Keratinocyte (primary cell): ENCODE data around the gene CST4. TPM values are rescaled to one million over a fixed set of nuclear protein-coding genes. Genes with fewer than 3 reads are reported as not detected.
"Not testable (repeated sequence)": the region's sequence is repeated elsewhere in the genome, so short reads cannot be mapped to it uniquely, and the experiment has no call there.

Source experiments
- DNase-seq: peaks from one replicate; pipeline ENCODE4 v3.0.0-alpha.2; 2011; ENCODE audit warnings: low read depth, missing footprints, low spot score
- FAIRE-seq: peaks from 2 replicates; lab custom pipeline; 2011; peaks lifted over from hg19 to GRCh38; lab: Jason Lieb, UNC
- H2AFZ ChIP-seq: 2 replicates; pipeline ENCODE4 v1.6.0; 2012; ENCODE audit warnings: low read length, control low read depth, inconsistent platforms; ENCODE audit not compliant: control insufficient read depth
- H3K27ac ChIP-seq: 2 replicates; pipeline ENCODE4 v1.5.1; 2011; ENCODE audit warnings: low read length; ENCODE audit not compliant: control insufficient read depth, insufficient read depth
- H3K27me3 ChIP-seq: 3 replicates; pipeline ENCODE4 v1.6.0; 2011; ENCODE audit warnings: low read length; ENCODE audit not compliant: control insufficient read depth, insufficient read depth; ENCODE audit errors: extremely low read depth
- H3K36me3 ChIP-seq, 2 experiments: 2 replicates in 1 of 2; 3 replicates in 1 of 2; pipeline ENCODE4 v1.5.1; 2011; ENCODE audit warnings: low read length in 2 of 2, mild to moderate bottlenecking in 1 of 2; ENCODE audit not compliant: control insufficient read depth in 2 of 2, insufficient read depth in 2 of 2; ENCODE audit errors: extremely low read depth in 1 of 2
- H3K4me1 ChIP-seq: 3 replicates; pipeline ENCODE4 v1.5.1; 2011; ENCODE audit warnings: low read length; ENCODE audit not compliant: control insufficient read depth, insufficient read depth; ENCODE audit errors: extremely low read depth
- H3K4me2 ChIP-seq: 3 replicates; pipeline ENCODE4 v1.6.0; 2011; ENCODE audit warnings: low read depth, low read length; ENCODE audit not compliant: control insufficient read depth, insufficient read depth; ENCODE audit errors: extremely low read depth
- H3K4me3 ChIP-seq, 3 experiments: fragments of 200-600 bp in 1 of 3; sonication (generic) in 1 of 3; 2 replicates in 2 of 3; 3 replicates in 1 of 3; pipeline ENCODE4 v1.5.1; 2011 to 2016; ENCODE audit warnings: low read length in 3 of 3, mild to moderate bottlenecking in 3 of 3, control low read depth in 2 of 3, inconsistent platforms in 1 of 3, low read depth in 1 of 3, mixed read lengths in 1 of 3, mixed run types in 1 of 3, moderate library complexity in 1 of 3; ENCODE audit not compliant: control insufficient read depth in 2 of 3, insufficient read depth in 2 of 3; ENCODE audit errors: extremely low read depth in 1 of 3
- H3K79me2 ChIP-seq: 2 replicates; pipeline ENCODE4 v1.6.0; 2012; ENCODE audit warnings: low read length; ENCODE audit not compliant: control insufficient read depth, insufficient read depth
- H3K9ac ChIP-seq: 3 replicates; pipeline ENCODE4 v1.6.0; 2011; ENCODE audit warnings: low read length; ENCODE audit not compliant: control insufficient read depth, insufficient read depth; ENCODE audit errors: extremely low read depth
- H3K9me1 ChIP-seq: 3 replicates; pipeline ENCODE4 v1.6.0; 2011; ENCODE audit warnings: low read length; ENCODE audit not compliant: control insufficient read depth, insufficient read depth; ENCODE audit errors: extremely low read depth
- H3K9me3 ChIP-seq: 2 replicates; pipeline ENCODE4 v1.5.1; 2012; ENCODE audit warnings: low read depth, low read length; ENCODE audit not compliant: control insufficient read depth
- H4K20me1 ChIP-seq: 3 replicates; pipeline ENCODE4 v1.6.0; 2011; ENCODE audit warnings: low read length; ENCODE audit not compliant: control insufficient read depth, insufficient read depth; ENCODE audit errors: extremely low read depth
- dilution Hi-C: fragments of 300-500 bp; cut with MboI; formaldehyde crosslinking; loops from one replicate; pipeline ENCODE4 v1.7.0; 2020; ENCODE audit warnings: low sequenced_read_pairs; ENCODE audit not compliant: extremely low pct_ligation_motif_present
- polyA minus RNA-seq, 3 experiments: library from RNA; depleted of rRNA, polyadenylated mRNA; stranded (reverse); fragments of >200 nt; gene quantifications; 1 replicate in 1 of 3; 2 replicates in 1 of 3; 3 replicates in 1 of 3; pipeline ENCODE4 v1.2.3, GENCODE V29; 2011
- polyA plus RNA-seq, 5 experiments: library from polyadenylated mRNA; depleted of rRNA in 3 of 5; stranded (reverse) in 3 of 5; stranded (forward) in 1 of 5; unstranded in 1 of 5; fragments of >200 nt; gene quantifications; 1 replicate in 1 of 5; 2 replicates in 3 of 5; 3 replicates in 1 of 5; pipeline versions ENCODE4 v1.2.1 to v1.2.3, GENCODE V29; 2011 to 2012; ENCODE audit warnings: missing spikeins in 2 of 5, low read depth in 1 of 5, low replicate concordance in 1 of 5

Gene CST4, protein sequence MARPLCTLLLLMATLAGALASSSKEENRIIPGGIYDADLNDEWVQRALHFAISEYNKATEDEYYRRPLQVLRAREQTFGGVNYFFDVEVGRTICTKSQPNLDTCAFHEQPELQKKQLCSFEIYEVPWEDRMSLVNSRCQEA
- polyA plus RNA-seq (not detected in 3 replicates), polyA minus RNA-seq (not detected in 3 replicates)
- not detected for polyA plus RNA-seq (2011; ENCODE audit: low read depth)
- not detected in 2 replicates for polyA plus RNA-seq (2011; cell fraction: cytosol; rRNA removed)
- not detected in 2 replicates for polyA plus RNA-seq (2011; cell fraction: nucleus; rRNA removed)
- polyA plus RNA-seq (2012; ENCODE audit: low replicate concordance), result not detected in 2 replicates
- not detected for polyA minus RNA-seq (2011; cell fraction: cytosol; rRNA and poly(A)+ RNA removed)
- not detected in 2 replicates for polyA minus RNA-seq (2011; cell fraction: nucleus; rRNA and poly(A)+ RNA removed)

DNA sequence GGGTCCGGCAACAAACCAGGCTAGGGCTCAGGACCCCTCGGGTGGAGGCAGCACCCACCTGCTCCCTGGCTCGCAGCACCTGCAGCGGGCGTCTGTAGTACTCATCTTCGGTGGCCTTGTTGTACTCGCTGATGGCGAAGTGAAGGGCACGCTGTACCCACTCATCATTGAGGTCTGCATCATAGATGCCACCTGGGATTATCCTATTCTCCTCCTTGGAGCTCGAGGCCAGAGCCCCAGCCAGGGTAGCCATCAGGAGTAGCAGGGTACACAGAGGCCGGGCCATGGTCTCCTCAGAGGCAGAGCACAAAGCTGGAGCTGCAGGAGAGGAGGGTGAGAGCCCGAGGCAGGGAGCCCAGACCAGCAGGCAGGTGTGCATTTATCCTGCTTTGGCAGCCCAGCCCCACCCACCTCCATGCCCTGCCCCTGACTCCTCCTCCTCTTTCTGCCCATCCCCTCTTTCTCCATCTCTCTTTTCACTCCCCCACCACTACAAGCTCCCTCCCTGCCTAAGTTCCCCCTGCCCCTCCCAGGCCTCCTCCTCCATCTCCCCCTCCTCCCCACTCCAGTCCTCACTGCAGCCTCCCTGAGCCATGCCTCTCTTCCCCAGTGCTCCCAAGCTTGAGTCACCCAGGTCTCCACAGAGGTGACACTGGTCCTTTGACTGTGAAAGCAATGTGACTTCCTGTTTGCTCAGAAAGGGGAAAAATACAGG lies at the start of gene CST4:
Gene CST4 (minus strand): TSS at position 355 of the 715 bp plus-strand sequence. CDS start 69 bp downstream, at position 286.
- H3K27me3 ChIP-seq, H3K4me3 ChIP-seq, H3K9me1 ChIP-seq, H3K4me2 ChIP-seq, FAIRE-seq, DNase-seq, H3K79me2 ChIP-seq, H3K9ac ChIP-seq, H3K9me3 ChIP-seq, H2AFZ ChIP-seq, H3K4me1 ChIP-seq, H3K27ac ChIP-seq, H3K36me3 ChIP-seq, dilution Hi-C loops, H4K20me1 ChIP-seq: not testable (repeated sequence)

DNA sequence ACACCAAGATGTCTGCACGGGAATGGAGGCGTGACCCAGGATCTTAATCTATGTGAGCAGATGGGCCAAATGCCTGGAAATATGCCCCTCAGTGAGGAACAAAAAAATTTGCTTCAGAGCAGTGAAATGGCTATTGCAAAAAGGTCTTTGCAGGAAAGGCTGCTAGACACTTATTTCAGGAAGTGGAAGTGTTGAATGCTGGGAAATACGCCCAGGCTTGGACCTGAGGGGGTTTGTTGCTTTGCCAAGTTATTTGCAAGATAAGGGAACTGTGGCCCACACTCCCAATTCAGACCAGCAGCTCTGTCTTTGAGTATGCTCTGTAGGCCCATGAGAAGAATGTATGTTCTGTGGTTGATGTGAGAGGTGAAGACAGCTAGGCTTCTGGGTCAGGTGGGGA lies 46.6 kb upstream of the CST4 start:
- H3K9me3 ChIP-seq, H3K4me1 ChIP-seq, H3K4me3 ChIP-seq, FAIRE-seq, H3K4me2 ChIP-seq, H3K27me3 ChIP-seq, H3K9ac ChIP-seq, DNase-seq, H3K79me2 ChIP-seq, H4K20me1 ChIP-seq, H3K27ac ChIP-seq, H2AFZ ChIP-seq, dilution Hi-C loops, H3K36me3 ChIP-seq, H3K9me1 ChIP-seq: not testable (repeated sequence)

DNA sequence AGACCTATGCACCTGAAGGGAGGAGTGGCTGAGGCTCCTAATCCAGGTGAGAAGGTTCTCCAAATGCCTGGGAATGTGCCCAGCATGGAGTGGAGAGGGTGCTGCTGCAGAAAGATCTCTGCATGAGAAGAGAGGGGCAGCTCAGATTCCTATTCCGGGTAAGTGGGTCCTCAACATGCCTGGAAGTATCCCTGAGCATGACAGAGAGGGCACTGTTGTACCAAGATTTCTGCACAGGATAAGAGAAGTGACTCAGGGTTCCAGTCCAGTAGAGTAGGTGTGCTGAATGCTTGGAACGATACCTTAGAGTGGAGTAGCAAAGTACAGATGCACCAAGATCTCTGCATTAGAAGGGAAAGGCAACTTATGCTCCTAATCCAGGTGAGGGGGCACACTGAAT lies 46.1 kb upstream of the CST4 start:
- not testable (repeated sequence) for H3K27me3 ChIP-seq

DNA sequence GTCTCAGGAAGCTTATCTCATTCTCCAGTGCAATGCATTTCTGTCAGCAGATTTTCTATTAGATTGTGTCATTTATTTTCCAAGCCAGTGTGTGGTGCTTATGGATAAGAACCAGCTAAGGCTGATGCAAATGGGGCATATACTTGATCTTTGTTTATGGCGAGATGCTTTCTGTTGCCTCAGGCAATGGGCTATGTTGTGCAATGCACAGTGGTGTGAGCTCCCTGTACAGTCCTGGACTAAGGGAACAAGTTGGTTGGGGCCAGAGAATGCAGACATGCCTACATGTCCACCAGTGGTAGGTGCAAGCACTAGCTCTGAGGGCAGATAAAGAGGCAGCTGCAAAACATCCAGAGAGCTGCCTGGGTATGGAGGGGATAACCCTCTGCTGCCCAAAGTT lies 45.6 kb upstream of the CST4 start:
- H3K9me1 ChIP-seq, H2AFZ ChIP-seq, H3K4me3 ChIP-seq, H3K27me3 ChIP-seq, H4K20me1 ChIP-seq, H3K4me2 ChIP-seq, FAIRE-seq, H3K79me2 ChIP-seq, H3K36me3 ChIP-seq, H3K27ac ChIP-seq, H3K9ac ChIP-seq, H3K4me1 ChIP-seq, dilution Hi-C loops, DNase-seq, H3K9me3 ChIP-seq: not testable (repeated sequence)

More for the DNA sequence above, 46.1 kb upstream of the CST4 start:
- FAIRE-seq, H3K4me3 ChIP-seq, H3K4me2 ChIP-seq, H2AFZ ChIP-seq, H3K4me1 ChIP-seq, H3K36me3 ChIP-seq, H3K9me3 ChIP-seq, H3K9ac ChIP-seq, H3K9me1 ChIP-seq, dilution Hi-C loops, H3K79me2 ChIP-seq, H3K27ac ChIP-seq, H4K20me1 ChIP-seq, DNase-seq: not testable (repeated sequence)
